Lower leg skin (tissue), 4 donors: Measurements from ENCODE around the gene BCL2. TPM values are rescaled to one million over a fixed set of nuclear protein-coding genes. Genes with fewer than 3 reads are reported as not detected.

ENCODE experiments used
- DNase-seq, 2 donors: peaks; one replicate each; pipeline ENCODE4 v3.0.0-alpha.2; 2019; ENCODE audit warnings: low spot score in 2 of 2
- H3K4me3 ChIP-seq: fragments of 200-600 bp; sonication (generic); 2 replicates; pipeline ENCODE4 v1.5.1; 2017; ENCODE audit warnings: mild to moderate bottlenecking, low read depth; ENCODE audit not compliant: poor library complexity, severe bottlenecking
- POLR2A ChIP-seq, 2 donors: fragments of 450-650 bp; IDR thresholded peaks; one replicate each; pipeline ENCODE4 v1.6.1; 2016 to 2017; ENCODE audit warnings: antibody characterized with exemption in 2 of 2, mild to moderate bottlenecking in 1 of 2, moderate library complexity in 1 of 2
- WGBS, 2 donors: methylation state at CpG; one replicate each; pipeline ENCODE4 v1.1.5; 2018; 5-methylcytosine and 5-hydroxymethylcytosine counted together
- intact Hi-C: fragments of 100-400 bp; cut with DNase I; formaldehyde crosslinking; loops from one replicate; pipeline ENCODE4 v1.15.0; 2023; ENCODE audit warnings: low total_unique reads
- total RNA-seq, 4 donors: library from RNA; depleted of rRNA; stranded (reverse); fragments of >200 nt; gene quantifications; one replicate each; pipeline ENCODE4 v1.1.0, GENCODE V29; 2016
- TF ChIP-seq, protein P1 (sequence below), 3 donors: fragments of 450-650 bp; IDR thresholded peaks; one replicate each; pipeline ENCODE4 v1.5.1; 2016; ENCODE audit warnings: antibody characterized with exemption in 3 of 3, mild to moderate bottlenecking in 3 of 3, moderate library complexity in 2 of 3

The BCL2 gene
- total RNA-seq, 4 donors from 2014 or later, result 12.8 to 21.7 (median 18.2) TPM

DNA sequence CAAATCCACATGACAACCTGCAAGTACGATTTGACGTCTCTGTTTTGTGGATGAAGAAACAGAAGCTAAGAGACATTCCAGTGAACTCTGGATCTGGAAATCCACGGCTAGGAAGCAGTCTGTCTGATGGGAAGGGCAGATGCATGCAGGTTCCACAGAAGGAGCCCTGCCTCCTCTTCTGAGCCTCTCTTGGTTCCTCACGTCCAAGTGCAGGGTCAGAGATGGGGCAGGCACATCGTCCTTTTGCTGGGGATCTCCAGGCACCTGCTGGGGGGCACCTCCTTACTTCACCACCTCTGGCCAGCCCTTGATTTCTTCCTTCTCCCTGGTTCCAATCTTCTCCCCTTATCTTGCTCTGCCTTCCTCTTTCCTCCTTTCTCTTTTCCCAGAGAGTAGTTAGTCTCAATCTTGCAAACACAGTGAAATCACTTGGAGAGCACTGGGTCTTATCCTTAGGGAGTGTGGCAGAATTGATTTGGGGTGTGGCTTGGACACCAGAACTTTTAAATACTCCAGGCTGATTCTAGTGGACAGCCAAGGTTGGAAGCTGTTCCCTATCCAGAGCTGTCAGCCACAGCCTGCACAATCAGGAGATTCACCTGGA is 137.8 kb downstream of the BCL2 start:
- intact Hi-C loops, result no loop called here
- TF ChIP-seq, protein P1, sequence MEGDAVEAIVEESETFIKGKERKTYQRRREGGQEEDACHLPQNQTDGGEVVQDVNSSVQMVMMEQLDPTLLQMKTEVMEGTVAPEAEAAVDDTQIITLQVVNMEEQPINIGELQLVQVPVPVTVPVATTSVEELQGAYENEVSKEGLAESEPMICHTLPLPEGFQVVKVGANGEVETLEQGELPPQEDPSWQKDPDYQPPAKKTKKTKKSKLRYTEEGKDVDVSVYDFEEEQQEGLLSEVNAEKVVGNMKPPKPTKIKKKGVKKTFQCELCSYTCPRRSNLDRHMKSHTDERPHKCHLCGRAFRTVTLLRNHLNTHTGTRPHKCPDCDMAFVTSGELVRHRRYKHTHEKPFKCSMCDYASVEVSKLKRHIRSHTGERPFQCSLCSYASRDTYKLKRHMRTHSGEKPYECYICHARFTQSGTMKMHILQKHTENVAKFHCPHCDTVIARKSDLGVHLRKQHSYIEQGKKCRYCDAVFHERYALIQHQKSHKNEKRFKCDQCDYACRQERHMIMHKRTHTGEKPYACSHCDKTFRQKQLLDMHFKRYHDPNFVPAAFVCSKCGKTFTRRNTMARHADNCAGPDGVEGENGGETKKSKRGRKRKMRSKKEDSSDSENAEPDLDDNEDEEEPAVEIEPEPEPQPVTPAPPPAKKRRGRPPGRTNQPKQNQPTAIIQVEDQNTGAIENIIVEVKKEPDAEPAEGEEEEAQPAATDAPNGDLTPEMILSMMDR (IDR thresholded peaks at IDR 0.05), result no peak
- no peak for TF ChIP-seq POLR2A (IDR thresholded peaks at IDR 0.05)
- no peak for DNase-seq
- no peak overlapping the region for H3K4me3 ChIP-seq
- WGBS, 2 donors, result 66 to 74% methylated on average over 5 of the region's 5 CpGs

DNA sequence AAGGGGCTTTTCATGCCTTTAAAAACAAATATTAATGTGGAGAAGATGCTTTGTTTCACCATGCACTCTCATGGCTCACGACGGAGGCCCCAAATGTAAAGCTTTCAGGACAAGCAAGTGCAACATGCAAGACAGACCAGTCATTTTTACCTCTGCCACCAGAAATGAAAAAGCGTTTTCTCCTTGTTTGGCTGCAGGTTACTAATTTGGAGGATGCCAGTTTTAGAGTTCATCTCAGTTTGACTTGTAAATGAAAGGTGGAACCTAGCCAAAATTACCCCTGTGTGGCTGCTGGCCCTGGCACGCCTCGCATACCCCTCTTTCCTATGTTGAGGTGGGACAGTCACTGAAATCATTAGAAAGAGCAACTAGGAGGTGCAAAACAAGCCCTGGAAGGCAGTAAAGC is 138.6 kb downstream of the BCL2 start:
- no peak for TF ChIP-seq POLR2A (IDR thresholded peaks at IDR 0.05)
- no peak overlapping the region for H3K4me3 ChIP-seq
- intact Hi-C loops, result no loop called here
- WGBS, 2 donors, result 86 to 92% methylated on average over 5 of the region's 5 CpGs
- no peak for DNase-seq

DNA sequence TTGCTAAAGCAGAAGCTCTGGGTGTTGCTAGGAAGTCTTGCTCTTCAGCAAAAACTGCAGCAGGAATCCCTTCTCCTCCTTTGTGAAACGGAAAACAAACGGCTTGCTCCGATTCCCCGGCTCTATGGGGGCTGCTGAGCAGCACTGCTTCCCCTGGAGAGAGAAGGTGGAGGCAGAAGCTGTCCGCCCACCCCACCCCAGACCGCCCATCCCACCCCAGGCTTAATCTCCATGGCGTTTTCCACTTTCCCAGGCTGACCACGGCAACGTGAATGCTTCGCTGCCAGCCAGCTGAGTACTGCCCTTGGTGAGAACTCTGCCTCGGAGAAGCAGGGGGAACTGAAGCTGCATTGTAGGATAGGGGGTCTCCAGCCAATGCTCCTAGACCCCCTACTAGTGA is 139.2 kb downstream of the BCL2 start:
- TF ChIP-seq, protein P1 (IDR thresholded peaks at IDR 0.05), result no peak
- TF ChIP-seq POLR2A (IDR thresholded peaks at IDR 0.05), result no peak
- DNase-seq, result no peak
- intact Hi-C loops, result no loop called here
- no peak overlapping the region for H3K4me3 ChIP-seq
- WGBS, 2 donors, result 88 to 93% methylated on average over 10 to 11 of the region's 11 CpGs

DNA sequence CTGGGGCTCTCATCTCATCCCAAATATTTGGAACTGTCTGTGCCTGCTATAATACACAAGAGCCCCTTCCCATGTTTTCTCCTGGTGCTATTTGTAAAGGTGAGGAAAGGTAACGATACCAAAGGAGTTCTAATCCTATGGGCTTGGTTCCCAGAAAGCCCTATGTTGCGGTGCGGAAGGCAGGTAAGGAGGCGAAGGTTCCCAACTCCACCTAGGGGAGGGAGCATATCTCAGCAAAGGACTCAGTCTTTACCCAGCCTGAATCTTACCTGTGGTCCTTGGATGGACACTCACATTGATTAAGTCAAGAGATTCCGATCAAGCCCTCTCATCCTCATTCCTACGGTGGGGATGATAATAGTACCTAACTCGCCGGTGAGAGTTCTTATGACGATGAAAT is 140.1 kb downstream of the BCL2 start:
- no peak overlapping the region for H3K4me3 ChIP-seq
- no peak for DNase-seq
- WGBS, 2 donors, result 92 to 94% methylated on average over 9 of the region's 9 CpGs
- intact Hi-C loops, result no loop called here
- TF ChIP-seq POLR2A (IDR thresholded peaks at IDR 0.05), result no peak
- TF ChIP-seq, protein P1 (IDR thresholded peaks at IDR 0.05), result no peak

DNA sequence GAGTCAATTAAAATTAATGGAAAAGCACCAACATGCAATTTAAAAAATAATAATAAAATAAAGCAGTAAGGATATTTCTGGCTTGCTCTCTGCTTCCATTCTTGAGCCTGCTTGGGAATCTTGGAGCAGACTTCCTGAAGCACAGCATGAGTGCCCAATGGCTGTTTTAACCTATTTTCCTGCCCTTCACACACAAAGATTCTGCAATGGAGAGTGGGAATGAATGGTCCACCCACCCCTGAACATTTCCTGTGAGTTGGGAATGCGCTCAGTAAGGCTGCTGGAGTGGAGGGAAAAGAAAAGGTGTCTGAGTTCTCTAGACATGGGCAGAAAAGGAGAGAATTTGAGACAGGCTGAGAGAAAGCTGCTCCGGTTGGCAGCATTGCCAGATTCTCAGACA is 140.6 kb downstream of the BCL2 start:
- no peak overlapping the region for H3K4me3 ChIP-seq
- TF ChIP-seq, protein P1 (IDR thresholded peaks at IDR 0.05), result no peak
- TF ChIP-seq POLR2A (IDR thresholded peaks at IDR 0.05), result no peak
- WGBS, 2 donors, result 85 to 87% methylated on average over 2 of the region's 2 CpGs
- intact Hi-C loops, result no loop called here
- DNase-seq, result no peak

DNA sequence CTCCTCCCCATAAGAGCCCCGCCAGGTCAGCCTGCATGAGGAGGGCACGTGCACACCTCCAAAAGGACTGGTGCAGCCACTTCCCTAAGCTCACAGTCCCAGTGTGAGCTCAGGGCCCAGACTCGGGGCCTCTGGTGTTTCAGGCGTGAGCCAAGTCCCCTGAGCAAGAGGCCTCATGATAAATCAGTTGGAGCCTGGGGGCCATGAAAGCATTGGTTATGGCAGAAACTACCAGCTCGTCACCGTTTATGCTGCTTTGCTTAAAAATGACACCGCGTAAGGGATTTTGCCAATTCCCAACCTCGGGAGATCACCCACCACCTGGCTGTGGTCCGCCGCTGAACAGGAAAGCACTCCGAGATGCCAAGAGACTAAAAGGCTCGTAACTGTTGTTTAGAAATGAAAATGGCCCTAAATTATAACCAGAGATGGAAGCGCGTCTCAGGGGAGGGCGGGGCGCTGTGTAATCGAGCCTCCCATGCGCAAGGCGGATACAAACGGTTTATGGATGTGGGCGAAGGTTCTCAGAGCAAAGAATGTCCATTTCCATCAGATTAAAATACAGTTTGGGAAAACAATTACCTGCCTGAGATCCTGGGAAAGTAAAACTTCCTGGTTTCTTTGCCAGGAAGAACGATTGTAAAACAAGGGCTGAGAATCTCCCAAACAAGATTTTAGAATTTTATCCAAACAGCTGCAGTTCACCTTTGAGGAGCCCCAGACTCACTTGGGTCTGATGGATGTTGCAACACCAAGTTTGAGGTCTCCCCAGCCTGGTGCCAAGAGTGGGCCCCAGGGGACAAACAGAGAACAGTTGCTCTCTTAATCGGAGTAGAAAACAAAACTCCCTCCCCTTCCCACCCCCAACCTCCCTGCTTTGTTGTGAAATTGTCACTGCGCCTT is 141.4 kb downstream of the BCL2 start:
- intact Hi-C loops, result no loop called here

More for the DNA sequence above, 141.4 kb downstream of the BCL2 start:
- peak; percentile 79 to 96 for DNase-seq
- WGBS, 2 donors, result 28 to 37% methylated on average over 24 to 25 of the region's 25 CpGs
- no peak for TF ChIP-seq POLR2A (IDR thresholded peaks at IDR 0.05)
- TF ChIP-seq, protein P1 (IDR thresholded peaks at IDR 0.05), result no peak
- no peak overlapping the region for H3K4me3 ChIP-seq
